ENCODE results near the gene ADAM17.

DNA sequence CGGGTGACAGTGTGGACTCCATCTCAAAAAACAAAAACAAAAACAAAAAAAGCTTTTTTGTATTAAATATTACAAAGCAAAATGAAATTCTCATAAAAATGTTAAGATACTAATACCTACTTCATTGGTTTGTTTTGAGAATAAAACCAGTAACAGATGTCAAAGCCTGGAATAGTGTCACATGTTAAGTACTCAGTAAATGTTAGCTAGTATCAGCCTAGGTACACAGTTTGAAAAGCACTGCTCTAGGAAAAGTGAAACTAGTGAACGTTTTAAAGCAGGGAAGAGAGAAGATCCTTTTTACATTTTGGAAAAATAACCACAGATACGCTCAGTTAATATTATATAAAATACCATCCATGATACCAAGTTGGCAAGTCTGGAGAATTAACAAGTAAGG lies 37.1 kb upstream of the ADAM17 start:
- TF ChIP-seq, protein P1, sequence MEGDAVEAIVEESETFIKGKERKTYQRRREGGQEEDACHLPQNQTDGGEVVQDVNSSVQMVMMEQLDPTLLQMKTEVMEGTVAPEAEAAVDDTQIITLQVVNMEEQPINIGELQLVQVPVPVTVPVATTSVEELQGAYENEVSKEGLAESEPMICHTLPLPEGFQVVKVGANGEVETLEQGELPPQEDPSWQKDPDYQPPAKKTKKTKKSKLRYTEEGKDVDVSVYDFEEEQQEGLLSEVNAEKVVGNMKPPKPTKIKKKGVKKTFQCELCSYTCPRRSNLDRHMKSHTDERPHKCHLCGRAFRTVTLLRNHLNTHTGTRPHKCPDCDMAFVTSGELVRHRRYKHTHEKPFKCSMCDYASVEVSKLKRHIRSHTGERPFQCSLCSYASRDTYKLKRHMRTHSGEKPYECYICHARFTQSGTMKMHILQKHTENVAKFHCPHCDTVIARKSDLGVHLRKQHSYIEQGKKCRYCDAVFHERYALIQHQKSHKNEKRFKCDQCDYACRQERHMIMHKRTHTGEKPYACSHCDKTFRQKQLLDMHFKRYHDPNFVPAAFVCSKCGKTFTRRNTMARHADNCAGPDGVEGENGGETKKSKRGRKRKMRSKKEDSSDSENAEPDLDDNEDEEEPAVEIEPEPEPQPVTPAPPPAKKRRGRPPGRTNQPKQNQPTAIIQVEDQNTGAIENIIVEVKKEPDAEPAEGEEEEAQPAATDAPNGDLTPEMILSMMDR (IDR thresholded peaks at IDR 0.05), result no peak
- no peak for TF ChIP-seq POLR2A (IDR thresholded peaks at IDR 0.05)
